ACHN (cell line): ENCODE measurements around the gene NR3C1.
"Not testable (repeated sequence)": the region's sequence is repeated elsewhere in the genome, so short reads cannot be mapped to it uniquely, and the experiment has no call there.

Experiments
- DNase-seq: peaks from one replicate; pipeline ENCODE4 v3.0.0-alpha.2; 2015
- in situ Hi-C: cut with HindIII; loops from 2 replicates; pipeline ENCODE4 v1.10.0; 2017; ENCODE audit warnings: low sequenced_read_pairs, low pct_ligation_motif_present, low pct_unique_long_range_greater_than_20kb

Gene NR3C1

DNA sequence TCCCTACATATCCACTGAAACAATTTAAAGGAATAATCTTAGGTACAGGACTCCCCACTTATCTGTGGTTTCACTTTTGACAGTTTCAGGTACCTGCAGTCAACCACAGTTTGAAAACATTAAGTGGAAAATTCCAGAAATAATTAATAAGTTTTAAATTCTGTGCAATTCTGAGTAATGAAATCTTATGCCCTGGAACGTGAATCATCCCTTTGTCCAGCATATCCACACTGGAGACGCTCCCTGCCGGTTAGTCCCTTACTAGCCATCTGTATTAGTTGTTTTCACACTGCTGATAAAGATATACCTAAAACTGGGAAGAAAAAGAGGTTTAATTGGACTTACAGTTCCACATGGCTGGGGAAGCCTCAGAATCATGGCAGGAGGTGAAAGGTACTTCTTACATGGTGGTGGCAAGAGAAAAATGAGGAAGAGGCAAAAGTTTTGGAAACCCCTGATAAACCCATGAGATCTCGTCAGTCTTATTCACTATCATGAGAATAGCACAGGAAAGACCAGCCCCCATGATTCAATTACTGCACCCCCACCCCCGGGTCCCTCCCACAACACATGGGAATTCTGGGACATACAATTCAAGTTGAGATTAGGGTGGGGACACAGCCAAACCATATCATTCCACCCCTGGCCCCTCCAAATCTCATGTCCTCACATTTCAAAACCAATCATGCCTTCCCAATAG lies 80.4 kb downstream of the NR3C1 start:
- in situ Hi-C loops, DNase-seq: not testable (repeated sequence)

DNA sequence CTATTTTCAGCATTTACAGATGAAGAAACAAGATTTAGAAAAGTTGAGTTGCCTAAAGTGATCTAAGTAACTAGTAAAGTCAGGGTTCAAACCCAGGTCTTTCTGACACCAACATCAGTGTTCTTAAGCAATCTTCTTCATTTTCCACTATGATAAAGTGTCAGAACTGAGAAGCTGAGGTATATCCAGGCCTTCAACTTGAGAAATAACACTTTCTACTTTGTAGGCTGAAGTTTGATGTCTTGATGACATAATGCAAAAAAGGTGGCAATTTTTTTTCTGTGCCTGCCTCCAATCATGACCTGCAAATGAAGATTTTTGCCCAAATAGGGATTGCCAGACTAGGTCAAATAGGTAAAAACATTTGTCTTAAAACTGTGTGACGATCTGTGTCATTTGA lies 81.3 kb downstream of the NR3C1 start:
- DNase-seq: no peak
- in situ Hi-C loops: no loop called here

DNA sequence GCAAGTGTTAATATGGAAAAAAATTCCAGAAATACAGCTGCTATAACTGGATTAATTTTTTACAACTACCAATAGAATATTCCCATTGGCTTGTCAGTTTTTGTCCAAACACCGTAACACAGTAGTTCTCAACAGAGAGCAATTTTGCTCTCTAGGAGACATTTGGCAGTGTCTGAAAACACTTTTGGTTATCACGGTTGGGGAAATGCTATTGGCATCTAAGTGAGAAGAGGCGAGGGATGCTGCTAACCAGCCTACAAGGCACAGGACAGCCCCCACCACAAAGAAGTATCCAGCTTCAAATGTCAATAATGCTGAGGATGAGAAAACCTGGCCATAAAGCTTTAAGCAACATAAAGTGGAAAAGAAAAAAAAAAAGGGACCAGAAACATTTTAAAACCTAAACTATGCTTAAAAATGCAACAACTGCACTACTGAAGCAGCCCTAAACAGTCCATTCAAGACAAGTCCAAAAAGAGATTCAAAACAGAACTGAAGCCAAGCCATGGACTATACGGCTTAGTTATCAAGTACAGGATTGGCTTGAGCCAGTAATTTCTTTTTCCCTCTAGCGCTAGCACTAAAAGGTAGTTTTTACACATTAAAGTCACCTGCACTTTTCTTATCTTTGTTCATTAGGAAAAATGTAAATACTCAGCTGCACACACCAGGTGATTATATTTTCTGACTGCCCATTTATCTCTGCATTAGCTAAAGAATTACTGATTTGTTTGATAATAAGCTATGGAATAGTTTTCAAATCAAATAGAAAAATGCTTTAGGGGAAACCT lies 83.9 kb downstream of the NR3C1 start:
- DNase-seq: no peak
- in situ Hi-C loops: no loop called here

DNA sequence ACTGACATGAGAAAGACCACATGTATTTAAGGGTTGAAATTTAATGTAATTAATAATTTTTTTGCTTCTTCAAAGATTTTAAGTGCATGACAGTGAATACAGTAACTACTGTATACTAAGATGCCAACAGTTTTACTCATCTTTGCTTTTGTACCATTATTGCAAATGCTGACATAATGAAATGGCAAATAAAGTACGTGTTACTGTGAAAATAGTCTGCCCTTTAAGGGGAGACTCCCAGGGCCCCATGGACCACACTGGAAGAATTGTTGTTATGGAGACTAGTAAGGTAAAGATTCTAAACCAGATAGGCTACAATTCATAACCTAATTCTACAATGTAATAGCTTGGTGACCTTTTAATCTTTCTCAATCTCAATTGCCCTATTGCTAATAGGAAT lies 84.7 kb downstream of the NR3C1 start:
- DNase-seq: no peak
- in situ Hi-C loops: no loop called here

DNA sequence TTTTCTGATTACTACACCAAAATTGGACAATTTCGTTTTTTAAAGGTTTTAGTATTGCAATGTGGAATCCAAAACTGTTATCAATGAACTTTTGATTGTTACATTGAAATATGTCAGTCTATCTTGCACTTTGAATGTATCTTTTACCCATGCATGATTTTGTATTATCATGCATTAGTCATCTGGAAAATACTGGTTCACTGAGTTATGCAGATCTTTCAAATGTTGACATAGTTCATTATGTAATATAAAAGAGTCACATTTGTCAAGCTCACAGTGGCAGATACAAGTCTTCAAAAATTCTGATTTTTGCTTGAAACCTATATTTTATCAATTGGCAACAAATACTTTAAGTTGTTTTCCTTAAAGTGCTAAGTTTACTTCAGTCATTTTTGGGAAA lies 85.2 kb downstream of the NR3C1 start:
- in situ Hi-C loops: no loop called here

DNA sequence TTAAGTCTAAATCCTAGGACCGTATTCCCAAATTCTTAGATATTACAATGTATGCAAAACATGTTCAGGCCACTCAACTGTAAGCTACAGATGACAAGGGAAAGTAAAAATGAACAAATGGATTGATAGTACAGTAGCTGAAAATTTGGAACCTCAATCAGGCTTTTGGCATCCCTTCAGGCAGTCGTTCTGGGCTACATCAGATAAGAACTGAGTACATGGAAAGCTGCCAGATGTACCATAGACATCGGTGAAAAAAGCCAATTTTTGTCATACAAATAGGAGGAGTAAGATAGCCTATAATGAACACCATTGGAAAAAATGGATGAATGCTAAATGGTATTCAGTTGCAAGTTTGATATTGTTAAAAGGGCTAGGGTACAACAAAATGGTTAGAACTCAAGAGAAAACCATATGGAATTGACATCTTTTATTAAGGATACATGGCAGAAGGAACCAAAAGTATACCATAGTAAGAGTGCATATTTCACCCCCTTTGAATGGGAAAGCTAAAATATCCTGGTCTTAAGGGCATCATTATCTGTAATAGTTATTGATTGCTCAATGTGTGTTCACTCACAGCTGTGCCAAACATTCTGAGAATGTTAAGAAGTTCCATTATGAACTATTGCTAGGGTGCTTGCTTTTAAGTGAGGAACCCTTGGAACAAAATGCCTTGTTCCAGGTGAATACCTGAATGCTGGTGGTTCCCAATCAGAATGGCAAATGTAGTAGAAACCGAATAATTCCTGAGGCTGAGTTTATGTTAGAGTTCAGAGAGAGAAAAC lies 86.4 kb downstream of the NR3C1 start:
- no peak for DNase-seq
- in situ Hi-C loops: no loop called here

More for the DNA sequence above, 85.2 kb downstream of the NR3C1 start:
- no peak for DNase-seq

DNA sequence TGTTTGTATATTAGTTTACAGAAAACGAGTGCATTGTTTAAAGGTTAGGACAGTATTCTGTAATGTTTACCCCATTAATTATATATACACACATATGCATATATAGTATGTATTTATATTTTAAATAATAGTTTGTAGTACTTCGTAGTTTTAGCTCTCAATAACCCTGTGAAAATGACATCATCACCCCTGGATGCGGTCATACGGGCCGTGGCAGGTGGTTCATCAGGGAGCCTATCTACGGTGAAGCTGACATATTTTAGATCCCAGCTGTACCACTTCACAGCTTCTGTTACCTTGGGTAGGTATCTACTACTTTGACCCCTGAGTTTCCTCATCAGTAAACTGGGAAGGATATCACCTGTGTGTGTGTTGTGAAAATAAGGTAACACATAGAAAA lies 87.1 kb downstream of the NR3C1 start:
- no peak for DNase-seq
- in situ Hi-C loops: no loop called here

DNA sequence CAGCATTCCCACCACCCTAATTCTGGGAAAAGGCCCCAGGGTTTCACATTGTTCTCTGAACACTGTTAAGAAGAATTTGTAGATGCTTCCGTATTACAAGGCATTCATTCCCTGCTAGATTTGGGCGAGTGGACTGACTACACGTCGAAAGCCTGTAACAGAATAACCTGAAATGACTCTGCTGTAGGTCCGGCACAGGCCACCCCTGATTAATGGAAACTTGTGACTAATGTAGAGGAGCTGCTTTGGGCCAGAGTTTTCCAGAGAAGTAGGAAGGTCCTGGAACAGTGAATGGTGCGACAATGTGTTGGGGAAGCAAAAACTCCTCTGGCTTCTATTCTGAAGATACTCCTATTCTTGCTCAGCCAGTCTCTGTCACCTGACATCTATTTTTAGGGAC lies 87.6 kb downstream of the NR3C1 start:
- in situ Hi-C loops: no loop called here
- no peak for DNase-seq

DNA sequence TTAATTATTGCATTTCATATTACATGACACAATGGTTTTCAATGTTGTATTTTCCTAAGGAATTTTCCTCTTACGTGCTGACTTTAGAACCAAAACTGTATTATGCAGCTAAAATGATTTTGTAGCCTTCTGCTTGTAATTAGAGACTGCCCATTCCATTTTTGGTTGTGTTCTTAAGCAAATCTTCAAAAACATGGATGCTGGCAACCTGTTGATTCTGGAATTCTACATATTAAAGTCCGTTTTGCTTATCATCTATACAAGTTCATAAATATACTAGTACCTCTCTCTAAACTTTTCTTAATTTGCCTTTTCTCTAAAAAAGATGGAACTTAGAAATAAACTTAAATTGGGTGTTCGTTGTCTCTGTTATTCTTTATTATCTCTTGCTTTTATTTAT lies 88.3 kb downstream of the NR3C1 start:
- in situ Hi-C loops: no loop called here
- DNase-seq: no peak

DNA sequence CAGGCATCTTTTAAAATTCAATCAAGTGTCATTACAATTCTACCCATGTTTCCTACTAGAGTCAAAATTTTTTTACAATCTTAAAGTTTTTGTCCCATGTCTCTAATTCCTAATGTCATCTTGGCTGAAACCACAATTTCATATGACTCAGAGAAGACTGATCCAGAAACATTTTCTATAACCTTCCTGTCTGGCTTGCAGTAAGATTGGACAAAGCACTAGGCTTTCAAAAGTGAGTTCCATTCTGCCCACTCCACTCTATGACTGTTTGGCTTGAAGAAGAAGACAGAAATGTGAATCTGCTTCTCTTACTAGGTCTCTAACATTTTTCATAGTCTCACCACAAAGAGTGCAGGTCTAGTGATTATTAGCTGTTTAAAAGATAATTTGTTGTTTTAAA lies 88.8 kb downstream of the NR3C1 start:
- in situ Hi-C loops: no loop called here
- peak; percentile 14 for DNase-seq

DNA sequence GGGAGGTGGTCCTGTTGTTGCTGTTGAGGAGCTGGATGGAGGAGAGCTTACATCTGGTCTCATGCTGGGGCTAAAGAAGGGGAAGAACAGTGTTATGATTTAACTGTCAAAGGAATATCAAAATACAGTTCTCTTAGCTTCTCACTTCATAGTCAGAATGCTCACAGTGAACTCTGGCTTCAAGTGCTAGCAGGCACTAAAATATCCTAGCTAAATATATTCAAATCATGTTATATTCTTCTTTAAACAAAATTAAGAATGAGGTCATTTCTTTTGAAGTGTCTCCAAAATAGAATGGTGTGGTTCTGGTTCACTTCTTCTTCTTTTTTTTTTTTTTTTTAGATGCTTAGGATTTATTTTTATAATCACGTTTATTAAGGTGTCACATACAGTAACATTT lies 89.4 kb downstream of the NR3C1 start:
- in situ Hi-C loops: no loop called here
- no peak for DNase-seq

DNA sequence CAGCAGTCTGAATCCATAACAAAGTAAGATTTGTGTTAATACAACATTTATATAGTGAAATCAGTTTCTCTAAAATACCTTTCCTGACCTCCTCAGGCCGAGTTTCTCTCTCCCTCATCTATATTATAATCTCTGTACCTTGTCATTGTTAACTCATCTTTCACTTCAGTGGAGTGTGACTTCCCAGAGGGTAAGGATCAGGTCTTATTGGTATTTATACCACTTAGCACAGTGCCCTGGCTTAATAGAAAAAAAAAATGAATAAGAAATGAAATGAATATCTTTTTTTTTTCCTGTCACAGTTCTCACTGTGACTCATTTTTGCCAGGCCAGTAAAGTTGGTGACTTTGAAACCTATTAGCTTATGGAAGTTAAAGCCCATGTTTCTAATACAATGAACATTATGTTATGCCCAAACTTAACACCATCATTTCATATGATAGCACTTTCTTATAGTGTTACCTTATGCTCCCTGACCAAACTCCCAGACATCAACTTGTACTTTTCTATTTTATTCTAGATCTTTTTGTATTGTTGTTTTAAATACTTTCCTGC lies 90.1 kb downstream of the NR3C1 start:
- in situ Hi-C loops: no loop called here
- DNase-seq: no peak

DNA sequence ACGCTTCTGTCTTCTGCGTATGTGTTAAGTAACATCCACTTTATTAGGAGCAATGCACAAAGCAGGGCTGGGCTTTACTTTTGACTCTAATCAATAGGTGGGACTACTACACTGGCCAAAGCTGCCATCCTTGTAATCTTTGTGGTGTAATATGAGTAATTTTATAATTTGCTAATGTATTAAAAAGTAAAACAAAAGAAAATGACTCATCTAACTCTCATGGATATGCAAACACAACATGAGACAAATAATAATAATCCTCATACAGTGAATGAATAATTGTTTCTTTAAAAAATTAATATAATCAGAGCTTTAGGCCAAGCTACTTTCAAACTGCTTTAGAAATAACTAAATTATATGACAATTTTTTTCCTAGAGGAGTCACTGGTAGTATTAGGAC lies 90.7 kb downstream of the NR3C1 start:
- in situ Hi-C loops: no loop called here
- no peak for DNase-seq

DNA sequence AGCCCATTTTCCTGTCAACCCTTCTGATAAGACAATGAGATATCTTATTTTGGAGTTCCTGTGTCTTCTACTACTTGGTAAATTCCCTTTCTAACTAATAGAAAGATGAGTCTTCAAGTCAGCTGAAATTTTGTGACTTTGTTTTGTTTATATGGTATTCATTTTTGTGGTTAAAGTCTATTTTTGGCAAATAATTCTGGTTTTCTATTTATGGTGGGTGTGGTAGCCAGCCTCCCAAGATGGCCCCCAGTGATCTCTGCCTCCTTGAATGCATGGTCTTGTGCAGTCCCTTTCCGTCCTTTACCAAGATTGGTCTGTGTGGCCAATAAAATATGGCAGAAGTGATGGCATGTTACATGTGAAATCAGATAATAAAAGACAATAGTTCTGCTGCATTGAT lies 91.5 kb downstream of the NR3C1 start:
- in situ Hi-C loops: no loop called here
- DNase-seq: no peak

DNA sequence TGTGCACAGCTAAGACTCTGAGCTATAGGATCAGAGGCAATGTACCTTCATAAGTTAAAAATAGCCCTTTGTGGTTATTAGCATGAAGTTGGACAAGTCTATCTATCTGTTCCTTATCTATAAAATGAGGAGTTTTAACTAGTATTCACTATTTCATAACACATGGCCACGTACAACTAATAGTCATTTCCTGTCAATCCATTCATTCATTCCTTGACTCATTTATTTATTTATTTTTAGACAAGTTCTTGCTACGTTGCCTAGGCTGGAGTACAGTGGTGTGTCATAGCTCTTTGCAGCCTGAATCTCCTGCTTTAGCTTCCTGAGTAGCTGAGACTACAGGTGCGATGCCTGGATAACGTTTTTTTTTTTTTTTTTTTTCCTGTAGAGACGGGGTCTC lies 92.1 kb downstream of the NR3C1 start:
- in situ Hi-C loops: no loop called here
- DNase-seq: no peak

DNA sequence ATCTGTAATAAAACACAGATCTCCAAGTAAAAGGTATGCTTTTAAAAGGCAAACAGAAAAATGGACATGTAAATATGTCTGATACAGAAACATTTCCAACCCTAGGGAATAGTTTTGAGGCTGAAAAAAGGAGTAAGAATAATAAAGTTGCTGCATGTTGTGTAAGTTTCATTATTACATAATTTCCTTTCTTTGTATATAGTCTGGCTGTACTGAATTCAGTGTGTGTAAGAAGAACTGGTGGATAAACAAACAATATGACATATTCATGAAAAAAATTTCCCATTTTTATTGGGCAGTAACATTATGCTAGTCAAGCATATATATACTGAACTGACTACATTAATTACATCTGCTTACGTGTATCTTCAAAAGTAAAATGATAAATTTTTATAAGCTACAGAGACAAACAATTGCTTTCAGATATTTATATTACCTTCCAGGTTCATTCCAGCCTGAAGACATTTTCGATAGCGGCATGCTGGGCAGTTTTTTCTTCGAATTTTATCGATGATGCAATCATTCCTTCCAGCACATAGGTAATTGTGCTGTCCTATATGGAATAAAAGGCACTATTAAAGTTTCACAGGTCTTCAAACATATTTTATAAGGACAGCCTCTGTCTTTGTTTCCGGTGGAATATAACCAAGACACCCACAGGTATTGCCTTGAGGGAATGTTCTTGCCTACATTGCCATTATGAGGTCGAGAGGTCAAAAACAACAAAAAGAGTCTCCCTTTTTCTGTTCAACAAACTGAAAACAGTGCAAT lies 93.6 kb downstream of the NR3C1 start:
- in situ Hi-C loops: no loop called here
- DNase-seq: no peak

DNA sequence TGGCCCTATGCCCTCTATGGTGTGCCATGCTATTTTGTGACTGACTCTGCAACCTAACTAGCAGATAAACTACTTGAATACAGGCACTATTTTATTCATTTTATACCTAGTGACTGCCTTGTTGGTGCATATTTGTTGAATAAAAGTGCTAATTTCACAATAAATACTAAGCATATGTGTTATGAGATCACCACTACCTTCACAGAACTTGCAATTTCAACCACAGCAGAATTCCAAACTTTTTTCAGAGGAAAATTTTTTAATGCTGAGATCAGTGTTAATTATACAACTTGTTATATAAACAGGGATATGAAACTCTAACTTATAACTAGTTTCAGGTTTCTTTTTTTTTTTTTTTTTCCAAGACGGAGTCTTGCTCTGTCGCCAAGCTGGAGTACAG lies 94.8 kb downstream of the NR3C1 start:
- no peak for DNase-seq
- in situ Hi-C loops: no loop called here

DNA sequence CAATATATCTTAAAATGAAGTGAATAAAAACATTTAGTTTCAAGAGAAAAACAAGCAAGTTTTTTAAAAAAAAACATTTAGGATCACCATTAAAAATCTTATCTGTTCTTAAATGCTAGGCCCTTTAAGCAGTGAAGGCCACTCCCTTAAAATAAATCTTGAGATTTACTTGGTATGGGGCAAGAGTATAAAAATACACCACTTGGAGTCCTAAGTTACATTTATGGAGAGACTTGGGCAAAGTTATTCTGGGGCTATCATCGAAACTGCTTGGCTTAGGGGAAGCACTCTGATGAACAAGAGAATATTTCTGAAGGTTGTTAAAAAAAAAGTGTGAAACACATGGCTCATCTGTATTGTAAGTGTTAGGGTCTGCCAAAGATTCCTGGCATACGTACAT lies 97.4 kb downstream of the NR3C1 start:
- DNase-seq: no peak
- in situ Hi-C loops: no loop called here
